GM13977 (cell line): ENCODE results near the gene SEPTIN2.
"Not testable (repeated sequence)": the region's sequence is repeated elsewhere in the genome, so short reads cannot be mapped to it uniquely, and the experiment has no call there.

ENCODE experiments used
- DNase-seq: peaks from one replicate; pipeline ENCODE4 v3.0.0; 2012; ENCODE audit warnings: low spot score
- in situ Hi-C: fragments of 300-500 bp; cut with MboI; formaldehyde crosslinking; loops from one replicate; pipeline ENCODE4 v1.12.0; 2022; ENCODE audit warnings: low sequenced_read_pairs, low pct_unique_long_range_greater_than_20kb, mixed read lengths, inconsistent platforms; ENCODE audit not compliant: unreplicated experiment
- TF ChIP-seq, protein P1 (sequence below): IDR thresholded peaks from 2 replicates; pipeline ENCODE4 v1.5.1; 2012; ENCODE audit warnings: mild to moderate bottlenecking, control low read depth; ENCODE audit not compliant: insufficient read depth; ENCODE audit errors: extremely low read depth, missing control alignments

Gene SEPTIN2

DNA sequence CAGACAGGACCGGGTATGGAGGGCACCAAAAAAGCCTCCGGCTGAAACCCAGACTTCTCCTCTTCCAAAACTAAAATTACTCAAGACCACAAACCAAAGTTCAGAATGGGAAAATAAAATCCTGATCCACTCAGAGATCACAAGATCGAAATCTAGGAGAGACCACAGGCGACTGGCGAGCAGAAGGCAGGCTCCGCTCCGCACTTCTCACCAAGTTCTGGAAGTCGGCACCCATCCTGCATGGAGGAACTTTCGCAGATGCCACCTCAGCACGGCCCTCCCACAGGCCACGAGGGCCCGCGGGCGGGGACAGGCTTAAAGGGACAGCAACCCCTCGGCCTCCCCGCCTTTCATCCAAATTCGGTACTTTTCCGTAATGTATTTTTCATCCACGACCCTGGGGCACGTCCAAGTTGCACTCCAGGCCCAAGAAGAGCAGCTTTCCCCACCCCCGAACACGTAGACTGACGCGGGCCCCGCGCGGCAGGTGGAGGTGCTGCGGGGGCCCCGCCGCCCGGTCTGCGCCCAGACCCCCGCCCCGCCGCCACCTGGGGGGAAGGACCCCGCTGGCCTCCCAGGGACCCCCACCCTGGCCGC, 43.9 kb upstream of the SEPTIN2 start:
- TF ChIP-seq, protein P1, sequence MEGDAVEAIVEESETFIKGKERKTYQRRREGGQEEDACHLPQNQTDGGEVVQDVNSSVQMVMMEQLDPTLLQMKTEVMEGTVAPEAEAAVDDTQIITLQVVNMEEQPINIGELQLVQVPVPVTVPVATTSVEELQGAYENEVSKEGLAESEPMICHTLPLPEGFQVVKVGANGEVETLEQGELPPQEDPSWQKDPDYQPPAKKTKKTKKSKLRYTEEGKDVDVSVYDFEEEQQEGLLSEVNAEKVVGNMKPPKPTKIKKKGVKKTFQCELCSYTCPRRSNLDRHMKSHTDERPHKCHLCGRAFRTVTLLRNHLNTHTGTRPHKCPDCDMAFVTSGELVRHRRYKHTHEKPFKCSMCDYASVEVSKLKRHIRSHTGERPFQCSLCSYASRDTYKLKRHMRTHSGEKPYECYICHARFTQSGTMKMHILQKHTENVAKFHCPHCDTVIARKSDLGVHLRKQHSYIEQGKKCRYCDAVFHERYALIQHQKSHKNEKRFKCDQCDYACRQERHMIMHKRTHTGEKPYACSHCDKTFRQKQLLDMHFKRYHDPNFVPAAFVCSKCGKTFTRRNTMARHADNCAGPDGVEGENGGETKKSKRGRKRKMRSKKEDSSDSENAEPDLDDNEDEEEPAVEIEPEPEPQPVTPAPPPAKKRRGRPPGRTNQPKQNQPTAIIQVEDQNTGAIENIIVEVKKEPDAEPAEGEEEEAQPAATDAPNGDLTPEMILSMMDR: no peak
- peak; percentile 74 for DNase-seq
- in situ Hi-C loops: no loop called here

DNA sequence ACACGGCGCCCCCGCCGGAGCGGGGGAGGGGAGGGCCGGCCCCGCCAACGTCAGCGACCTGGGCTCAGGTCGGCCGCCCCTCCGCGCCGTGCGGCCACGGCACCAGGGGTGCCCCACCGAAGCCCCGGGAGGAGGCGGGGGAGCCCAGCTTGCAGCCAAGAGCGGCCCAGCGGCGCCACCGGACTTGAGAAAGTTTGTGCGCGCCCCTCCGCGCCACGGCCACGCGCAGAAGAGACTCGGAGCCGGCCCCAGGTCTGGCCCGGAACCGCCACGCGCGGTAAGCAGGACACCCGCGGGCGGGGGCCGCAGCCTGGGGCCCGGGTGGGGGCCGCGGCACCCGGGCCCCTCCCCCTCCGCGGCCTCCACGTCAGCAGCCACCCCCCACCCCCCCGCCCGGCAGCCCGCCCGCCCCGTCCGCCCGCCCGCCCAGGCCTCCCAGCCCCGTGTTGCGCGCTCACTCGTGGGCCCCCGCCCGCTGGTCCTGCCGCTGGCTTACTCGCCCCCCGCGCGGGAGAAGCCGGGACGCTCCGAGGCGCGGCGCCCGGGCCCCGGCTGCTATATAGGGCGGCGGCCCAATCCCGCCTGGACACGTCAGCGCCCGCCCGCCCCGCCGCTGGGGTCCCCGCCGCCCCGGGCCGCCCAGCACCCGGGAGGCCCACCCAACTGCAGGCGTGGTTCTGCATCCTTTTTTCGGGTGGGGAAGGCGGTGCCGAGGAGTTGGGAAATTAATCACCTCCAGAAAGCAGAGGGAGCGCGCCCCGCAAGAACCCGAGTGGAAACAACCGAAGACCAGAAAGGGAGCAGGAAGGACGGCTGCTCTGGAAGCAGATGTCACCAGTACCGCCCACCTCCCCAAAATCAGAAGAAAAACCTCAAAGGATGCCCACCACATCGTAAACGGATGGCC, 43.2 kb upstream of the SEPTIN2 start:
- TF ChIP-seq, protein P1: no peak
- in situ Hi-C loops: no loop called here
- peak; percentile 85 for DNase-seq

DNA sequence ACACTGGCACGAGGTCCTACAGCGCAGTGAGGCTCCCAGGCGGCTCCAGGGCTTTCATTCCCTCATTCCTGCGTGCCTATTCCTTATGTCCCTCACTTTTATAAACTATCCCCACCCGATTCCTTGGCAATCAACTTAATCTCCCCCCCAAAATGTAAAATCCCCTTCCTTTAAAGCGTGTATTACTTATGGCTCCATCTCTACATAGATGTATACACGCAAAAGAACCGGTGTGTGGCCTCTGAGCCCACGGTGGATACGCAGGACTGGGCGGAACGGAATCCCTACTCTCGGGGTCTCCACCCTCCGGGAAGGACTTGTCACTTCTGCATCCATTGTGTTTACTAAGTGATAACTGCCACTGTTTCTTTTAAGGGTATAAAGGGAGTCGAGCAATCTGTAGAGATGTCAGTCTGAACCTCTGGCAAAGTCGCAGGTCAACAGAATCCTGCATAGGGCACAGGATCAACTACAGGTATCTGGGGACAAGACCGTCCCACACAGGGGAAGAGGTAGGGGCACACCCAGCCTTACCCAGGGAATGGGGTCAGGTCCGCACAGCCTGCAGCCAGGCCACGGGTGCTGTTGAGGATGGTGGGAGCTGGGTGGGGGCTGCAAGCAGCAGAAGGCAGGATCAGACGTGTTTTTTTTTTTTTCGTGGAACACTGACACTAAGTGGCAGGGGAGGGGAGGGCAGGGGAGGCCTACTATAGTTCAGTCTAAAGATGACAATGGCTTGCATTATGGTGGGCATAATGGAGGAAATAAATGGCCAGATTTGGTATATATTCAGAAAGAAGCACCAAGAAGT, 42.3 kb upstream of the SEPTIN2 start:
- in situ Hi-C loops: no loop called here
- TF ChIP-seq, protein P1: no peak
- no peak for DNase-seq

DNA sequence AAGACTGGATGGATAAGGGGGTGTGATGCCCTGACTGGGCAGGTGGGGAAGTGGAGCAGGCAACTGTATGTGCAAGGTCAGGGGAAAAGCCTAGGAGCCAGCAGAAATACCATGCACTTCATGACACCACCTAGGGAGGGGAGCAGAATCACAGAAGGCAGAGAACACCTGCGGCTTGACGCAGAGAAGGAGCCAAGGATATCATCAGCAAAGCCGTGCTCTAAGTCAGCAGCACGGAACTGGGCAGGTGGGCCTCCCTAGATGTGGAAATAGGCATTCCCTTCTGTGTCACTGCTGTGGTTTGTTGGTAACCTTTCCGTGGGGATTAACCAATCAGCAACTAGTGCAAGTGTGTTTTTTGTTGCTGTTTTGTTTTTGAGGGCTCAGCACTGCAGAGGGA, 41.6 kb upstream of the SEPTIN2 start:
- in situ Hi-C loops: no loop called here
- TF ChIP-seq, protein P1: no peak
- DNase-seq: no peak

DNA sequence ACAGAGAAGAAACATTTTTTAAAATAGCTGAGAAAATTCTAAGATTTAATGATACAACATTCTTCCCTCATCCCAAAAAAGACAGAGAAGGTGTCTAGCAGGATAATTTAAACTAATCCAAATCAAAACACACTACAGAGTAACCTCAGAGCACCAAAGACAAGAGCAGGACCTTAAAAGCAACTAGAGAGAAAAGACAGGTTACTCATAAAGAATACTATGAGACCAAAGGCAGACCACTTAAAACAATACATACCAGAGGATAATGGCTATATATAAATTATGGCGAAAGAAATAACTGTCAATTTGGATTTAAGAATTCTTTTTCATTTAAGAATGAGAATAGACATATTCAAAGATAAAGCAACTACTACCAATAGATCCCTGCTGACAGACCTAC, 40.2 kb upstream of the SEPTIN2 start:
- DNase-seq: no peak
- TF ChIP-seq, protein P1: no peak
- in situ Hi-C loops: no loop called here

DNA sequence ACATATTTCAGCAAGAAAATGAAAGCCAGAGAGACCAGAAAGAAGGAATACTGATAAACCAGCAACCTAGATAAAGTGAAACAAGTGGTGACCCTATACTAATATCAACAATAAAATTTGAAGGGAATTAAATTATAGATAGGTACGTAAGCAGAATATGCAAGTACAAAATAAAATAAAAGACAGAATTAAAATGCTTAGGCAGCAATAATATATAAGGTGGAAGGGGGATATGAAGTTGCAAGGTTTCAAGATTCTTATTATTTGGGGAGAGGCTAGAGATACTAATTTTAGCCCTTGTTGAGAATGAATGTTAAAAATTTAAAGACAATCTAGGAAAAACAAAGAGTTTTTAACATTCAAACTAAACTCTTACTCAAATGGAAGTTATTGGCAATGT, 39.8 kb upstream of the SEPTIN2 start:
- no peak for DNase-seq
- in situ Hi-C loops: no loop called here
- TF ChIP-seq, protein P1: no peak

DNA sequence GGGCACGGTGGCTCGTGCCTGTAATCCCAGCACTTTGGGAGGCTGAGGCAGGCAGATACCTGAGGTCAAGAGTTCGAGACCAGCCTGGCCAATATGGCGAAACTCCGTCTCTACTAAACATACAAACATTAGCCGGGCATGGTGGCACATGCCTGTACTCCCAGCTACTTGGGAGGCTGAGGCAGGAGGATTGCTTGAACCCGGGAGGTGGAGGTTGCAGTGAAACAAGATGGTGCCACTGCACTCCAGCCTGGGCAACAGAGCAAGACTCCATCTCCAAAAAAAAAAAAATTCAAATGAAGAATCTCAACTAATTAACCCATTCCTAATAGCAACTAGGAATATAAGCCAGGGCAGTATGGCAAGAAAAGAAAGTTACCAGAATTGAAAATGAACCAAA, 37.4 kb upstream of the SEPTIN2 start:
- in situ Hi-C loops, DNase-seq: not testable (repeated sequence)
